NCI-H2029 treated with DMSO at 0.1 percent for 48 hours (cell line): ENCODE results near the gene SLC25A42.
"Not testable (repeated sequence)": the region's sequence is repeated elsewhere in the genome, so short reads cannot be mapped to it uniquely, and the experiment has no call there.

Experiments used
- DNase-seq: peaks from one replicate; lab custom pipeline; 2025; lab: John Stamatoyannopoulos, UW

Gene SLC25A42

GRCh38 chr19:19068659-19069654 lies 5.2 kb downstream of the SLC25A42 start:
- DNase-seq: no peak

DNA sequence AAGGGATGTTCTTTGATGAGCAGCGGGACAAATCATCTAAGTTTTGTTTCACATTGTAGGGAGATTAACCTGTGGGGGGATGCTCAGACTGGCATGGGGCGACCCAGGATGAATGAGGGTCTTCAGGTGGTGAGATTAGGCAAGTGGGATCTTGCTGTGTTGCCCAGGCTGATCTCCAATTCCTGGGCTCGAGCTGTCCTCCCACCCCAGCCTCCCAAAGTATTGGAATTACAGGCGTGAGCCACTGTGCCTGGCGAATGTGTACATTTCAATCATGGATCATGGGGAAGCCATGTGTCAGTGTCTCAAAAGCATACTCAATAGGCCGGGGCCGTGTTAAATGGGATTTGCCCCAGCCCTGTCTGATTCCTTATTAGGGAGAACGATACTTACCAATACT lies 8.1 kb downstream of the SLC25A42 start:
- DNase-seq: no peak

GRCh38 chr19:19074196-19074882 lies 10.5 kb downstream of the SLC25A42 start:
- no peak for DNase-seq

GRCh38 chr19:19075126-19075525 lies 11.3 kb downstream of the SLC25A42 start:
- DNase-seq: no peak

DNA sequence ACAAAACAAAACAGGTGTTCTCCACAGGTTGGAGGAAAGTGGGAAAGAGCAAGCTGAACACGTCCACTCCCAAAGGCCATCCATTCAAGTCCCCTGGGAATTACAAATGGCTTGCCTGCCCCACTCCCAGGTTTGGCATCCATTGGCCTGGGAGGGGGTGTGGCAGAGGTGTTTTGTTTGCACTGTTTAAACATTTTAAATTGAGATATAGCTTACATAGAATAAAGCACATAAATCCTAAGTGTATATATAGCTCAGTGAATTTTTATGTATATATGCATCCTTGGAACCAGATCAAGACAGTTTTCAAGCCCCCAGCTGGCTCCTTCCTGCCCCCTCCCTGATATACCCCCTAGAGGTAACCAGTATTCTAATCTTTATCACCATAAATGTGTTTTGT lies 12.7 kb downstream of the SLC25A42 start:
- no peak for DNase-seq

DNA sequence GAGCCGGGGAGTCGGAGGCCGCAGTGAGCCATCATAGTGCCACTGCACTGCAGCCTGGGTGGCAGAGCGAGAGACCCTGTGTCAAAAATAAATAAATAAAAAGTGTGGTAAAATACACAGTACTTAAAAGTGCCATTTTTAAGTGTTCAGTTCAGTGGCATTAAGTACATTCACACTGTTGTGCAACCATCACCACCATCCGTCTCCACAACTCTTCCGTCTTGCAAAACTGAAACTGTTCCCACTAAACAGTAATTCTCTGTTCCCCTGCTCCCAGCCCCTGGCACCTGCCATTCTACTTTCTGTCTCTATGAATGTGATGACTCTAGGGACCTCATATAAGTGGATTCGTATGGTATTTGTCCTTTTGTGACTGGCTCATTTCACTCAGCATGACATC lies 13.3 kb downstream of the SLC25A42 start:
- DNase-seq: no peak

GRCh38 chr19:19078801-19079200 lies 15.0 kb downstream of the SLC25A42 start:
- DNase-seq: no peak

DNA sequence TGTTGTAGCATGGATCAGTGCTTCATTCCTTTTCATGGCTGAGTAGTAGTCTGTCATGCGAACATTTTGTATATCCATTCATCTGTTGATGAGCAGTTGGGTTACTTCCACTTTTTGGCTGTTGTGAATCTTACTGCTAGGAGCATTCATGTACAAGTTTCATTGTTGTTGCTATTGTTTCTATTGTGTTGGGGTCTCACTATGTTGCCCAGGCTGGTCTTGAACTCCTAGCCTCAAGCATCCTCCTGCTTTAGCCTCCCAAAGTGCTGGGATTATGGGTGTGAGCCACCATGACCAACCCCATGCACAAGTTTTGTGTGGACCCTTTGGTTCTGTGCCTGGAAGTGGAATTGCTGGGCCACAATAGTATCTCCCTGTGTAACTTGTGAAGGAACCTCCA lies 15.8 kb downstream of the SLC25A42 start:
- no peak for DNase-seq

DNA sequence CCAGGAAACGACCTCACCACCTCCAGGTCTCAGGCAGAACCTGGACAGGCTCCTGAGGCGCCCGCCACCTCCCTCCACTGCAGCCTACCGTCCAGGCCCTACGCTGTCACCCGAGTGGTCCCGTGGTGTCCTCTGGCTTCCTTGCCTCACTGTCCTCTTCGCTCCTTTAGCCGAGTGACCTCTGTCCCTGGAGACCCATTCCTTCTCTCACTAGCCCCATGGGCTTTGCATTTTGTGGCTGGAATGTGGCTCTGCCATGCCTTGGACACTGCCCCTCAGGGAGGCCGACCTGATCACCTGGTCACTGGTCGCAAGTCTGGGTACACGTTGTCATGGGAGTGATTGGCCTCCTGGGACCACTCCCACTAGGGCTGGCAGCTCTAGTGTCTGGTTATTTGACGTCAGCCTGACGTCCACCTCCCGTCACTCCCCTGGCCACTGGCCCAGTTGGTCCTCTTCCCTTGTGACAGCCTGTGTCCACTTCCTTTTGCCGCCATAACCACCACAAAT lies 17.9 kb downstream of the SLC25A42 start:
- no peak for DNase-seq

DNA sequence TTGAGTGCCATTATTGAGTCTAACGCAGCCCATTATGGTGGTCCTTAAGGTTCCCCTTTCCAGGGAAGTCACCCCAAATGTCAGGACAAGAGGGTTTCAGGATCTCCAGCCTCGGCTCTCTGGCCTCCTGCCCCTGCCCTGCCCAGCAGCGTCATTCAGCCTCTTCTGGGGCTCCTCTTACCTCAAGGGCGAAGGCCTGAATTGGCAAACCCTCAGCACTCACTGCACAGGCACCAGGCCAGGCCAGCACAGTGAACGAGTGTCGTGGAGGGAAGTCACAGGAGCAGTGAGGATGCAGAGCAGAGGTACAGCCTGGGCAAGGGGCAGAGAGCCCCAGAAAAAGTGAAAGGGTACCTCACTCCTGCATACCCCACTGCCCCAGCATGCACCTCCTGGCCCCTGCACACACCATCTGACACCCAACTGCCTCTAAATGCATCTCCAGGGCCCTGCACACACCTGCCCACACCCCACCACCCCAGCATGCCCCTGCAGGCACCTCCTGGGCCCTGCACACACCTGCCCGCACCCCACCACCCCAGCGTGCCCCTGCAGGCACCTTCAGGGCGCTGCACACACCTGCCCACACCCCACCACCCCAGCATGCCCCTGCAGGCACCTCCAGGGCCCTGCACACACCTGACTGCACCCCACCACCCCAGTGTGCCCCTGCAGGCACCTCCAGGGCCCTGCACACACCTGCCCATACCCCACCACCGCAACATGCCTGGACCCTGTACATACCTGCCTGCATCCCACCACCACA lies 19.8 kb downstream of the SLC25A42 start:
- no peak for DNase-seq

GRCh38 chr19:19087676-19088075 lies 23.9 kb downstream of the SLC25A42 start:
- no peak for DNase-seq

DNA sequence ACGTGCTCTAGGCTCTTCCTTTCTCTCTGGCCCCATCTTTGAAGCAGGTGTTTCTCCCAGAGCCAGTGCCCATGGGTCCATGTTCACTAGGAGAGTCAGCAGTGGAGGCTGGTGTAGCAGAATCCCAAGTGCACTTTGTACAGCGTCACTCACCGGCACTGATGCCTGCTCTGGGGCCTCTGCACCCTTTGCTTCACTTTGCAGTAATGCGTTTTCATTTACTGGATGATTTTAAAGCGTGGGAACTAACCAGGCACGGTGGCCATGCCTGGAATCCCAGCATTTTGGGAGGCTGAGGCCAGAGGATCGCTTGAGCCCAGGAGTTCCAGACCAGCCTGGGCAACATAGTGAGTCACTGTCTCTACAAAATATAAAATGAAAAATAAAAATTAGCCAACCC lies 30.7 kb downstream of the SLC25A42 start:
- no peak for DNase-seq

DNA sequence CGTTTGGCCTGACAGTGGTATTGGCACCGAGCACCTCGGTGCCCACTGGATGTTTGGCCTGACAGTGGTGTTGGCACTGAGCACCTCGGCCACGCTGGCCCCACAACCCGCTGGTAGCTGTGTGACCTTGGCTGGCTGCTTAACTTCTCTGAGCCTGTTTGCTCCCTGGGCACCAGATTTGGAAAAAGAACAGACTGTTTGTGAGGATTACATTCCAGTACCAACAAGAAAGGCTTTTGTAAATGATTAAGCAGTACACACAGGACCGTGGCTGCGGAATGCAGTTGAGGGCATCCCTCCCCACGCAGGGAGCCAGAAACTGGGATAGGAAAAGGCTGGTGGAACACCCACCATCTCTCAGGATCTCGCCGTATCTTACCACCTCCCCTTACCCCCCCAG lies 31.9 kb downstream of the SLC25A42 start:
- no peak for DNase-seq

DNA sequence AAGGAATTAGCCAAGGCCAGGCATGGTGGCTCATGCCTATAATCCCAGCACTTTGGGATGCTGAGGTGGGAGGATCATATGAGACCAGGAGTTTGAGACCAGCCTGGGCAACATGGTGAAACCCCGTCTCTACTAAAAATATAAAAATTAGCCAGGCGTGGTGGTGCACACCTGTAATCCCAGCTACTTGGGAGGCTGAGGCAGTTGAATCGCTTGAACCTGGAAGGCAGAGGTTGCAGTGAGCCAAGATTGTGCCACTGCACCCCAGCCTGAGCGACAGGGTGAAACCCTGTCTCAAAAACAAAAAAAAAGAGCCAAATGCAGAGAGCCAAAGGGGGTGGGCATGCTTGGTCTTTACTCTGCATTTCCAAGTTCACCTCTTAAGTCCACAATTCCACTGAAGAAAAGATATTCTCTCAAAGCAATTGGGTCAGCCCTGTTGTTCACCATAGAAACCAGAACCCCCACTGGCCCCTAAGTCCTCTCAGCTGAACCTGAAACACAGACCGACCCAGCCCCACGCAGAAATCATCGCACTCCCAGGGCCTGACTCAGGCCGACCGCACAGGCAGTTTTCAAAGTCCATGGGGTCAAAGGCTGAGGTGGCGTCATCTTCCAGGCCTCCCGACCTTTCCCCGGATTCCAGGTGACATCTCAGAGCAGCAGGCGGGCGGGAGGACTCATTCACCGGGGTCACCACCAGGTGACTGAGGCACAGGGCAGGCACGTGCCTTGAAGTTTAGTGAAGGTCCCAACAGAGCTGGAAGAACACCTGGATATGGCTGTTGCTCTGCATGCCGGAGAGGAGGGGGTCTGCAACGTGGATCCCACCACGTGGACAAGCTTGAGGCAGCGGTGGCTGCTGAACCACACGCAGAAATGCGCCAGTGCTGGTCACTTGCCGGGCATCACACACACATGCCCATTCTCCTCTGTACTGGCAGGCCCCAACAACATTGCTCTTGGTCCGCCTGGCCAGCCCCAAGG lies 33.1 kb downstream of the SLC25A42 start:
- DNase-seq: no peak

DNA sequence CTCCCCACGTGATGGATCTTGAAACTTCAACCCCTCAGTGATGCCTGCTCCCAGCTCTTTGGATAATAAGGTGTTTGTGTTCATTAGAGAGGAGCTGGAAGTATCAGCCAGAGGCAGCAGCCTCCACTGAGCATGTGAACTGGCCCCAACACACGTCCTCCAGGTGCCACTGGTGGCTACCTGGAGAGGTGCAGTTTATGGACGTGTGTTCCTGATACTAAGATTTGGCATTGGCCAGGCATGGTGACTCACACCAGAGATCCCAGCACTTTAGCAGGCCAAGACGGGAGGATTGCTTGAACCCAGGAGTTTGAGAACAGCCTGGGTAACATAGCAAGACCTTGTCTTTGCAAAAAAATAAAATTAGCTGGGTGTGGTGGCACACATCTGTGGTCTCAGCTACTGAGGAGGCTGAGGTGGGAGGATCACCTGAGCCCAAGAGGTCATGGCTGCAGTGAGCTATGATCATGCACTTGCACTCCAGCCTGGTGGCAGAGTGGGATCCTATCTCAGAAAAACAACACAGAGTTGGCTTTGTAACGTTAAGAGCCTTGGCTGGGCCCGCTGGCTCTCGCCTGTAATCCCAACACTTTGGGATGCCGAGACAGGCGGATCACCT lies 34.4 kb downstream of the SLC25A42 start:
- DNase-seq: no peak

- DNase-seq: no peak
These were observed 35.2 kb downstream of the SLC25A42 start for GRCh38 chr19:19098703-19099632.

- DNase-seq: no peak
These were observed 37.7 kb downstream of the SLC25A42 start for GRCh38 chr19:19101540-19101939.

DNA sequence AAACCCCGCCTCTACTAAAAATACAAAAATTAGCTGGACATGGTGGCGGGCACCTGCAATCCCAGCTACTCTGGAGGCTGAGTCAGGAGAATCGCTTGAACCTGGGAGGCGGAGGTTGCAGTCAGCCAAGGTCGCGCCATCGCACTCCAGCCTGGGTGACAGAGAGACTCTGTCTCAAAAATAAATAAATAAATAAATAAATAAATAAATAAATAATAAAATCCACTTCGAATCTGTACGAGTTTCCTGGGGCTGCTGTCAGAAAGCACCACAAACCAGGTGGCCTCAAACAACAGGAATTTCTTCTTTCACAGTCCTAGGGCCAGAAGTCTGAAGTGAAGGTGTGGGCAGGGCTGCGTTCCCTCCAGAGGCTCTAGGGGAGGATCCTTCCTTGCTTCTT lies 38.8 kb downstream of the SLC25A42 start:
- not testable (repeated sequence) for DNase-seq

- DNase-seq: no peak
These were observed 39.4 kb downstream of the SLC25A42 start for GRCh38 chr19:19103167-19103566.
